ENCODE measurements around the gene ARHGAP22. TPM values are rescaled to one million over a fixed set of nuclear protein-coding genes. Genes with fewer than 3 reads are reported as not detected.
A peak's percentile ranks its signal among the peaks of the same experiment; 100 is the strongest.

The ARHGAP22 gene
- total RNA-seq, 1 experiment from 2014 or later, result 13.5 TPM

DNA sequence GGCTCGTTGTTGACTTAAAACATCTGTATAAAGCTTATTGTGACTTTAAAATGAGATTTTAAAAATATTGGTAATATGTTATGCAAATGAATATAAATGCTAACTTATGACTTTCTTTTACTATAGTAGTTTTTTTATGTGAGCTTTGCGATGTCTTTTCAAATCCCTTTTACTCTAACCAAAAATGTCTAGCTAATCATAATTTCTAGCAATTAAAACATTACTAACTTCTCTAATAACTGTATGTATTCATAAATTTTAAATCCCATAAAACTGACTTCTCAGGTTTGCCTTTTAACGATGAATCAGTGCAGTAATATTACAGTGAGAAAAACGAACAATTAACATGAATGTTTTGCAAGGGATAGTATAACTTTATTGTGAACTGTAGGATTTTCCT, 185.2 kb downstream of the ARHGAP22 start:
- intact Hi-C loops (cut with micrococcal nuclease; ENCODE audit: unreplicated experiment), result no loop called here
- Histone ChIP-seq H3K4me3 (ENCODE audit: low read depth, low read length) (no peak overlapping the region), H3K36me3 (ENCODE audit: control insufficient read depth, insufficient read depth, low read length) (no peaks in the 10 kb centered on the region), H3K4me1 (peaks cover 34% of the 10 kb centered on the region), H3K9me3 (no peaks in the 10 kb centered on the region), H3K27me3 (replicated peaks; ENCODE audit: control insufficient read depth, insufficient read depth, low read length) (no peaks in the 10 kb centered on the region)
- POLR2A ChIA-PET, result no interaction called here
- no peaks in the 10 kb centered on the region for H3K36me3 Mint-ChIP-seq (ENCODE audit: insufficient read depth, unreplicated experiment)
- no peaks in the 10 kb centered on the region for H3K9me3 Mint-ChIP-seq (ENCODE audit: unreplicated experiment)
- TF ChIP-seq, protein P1, sequence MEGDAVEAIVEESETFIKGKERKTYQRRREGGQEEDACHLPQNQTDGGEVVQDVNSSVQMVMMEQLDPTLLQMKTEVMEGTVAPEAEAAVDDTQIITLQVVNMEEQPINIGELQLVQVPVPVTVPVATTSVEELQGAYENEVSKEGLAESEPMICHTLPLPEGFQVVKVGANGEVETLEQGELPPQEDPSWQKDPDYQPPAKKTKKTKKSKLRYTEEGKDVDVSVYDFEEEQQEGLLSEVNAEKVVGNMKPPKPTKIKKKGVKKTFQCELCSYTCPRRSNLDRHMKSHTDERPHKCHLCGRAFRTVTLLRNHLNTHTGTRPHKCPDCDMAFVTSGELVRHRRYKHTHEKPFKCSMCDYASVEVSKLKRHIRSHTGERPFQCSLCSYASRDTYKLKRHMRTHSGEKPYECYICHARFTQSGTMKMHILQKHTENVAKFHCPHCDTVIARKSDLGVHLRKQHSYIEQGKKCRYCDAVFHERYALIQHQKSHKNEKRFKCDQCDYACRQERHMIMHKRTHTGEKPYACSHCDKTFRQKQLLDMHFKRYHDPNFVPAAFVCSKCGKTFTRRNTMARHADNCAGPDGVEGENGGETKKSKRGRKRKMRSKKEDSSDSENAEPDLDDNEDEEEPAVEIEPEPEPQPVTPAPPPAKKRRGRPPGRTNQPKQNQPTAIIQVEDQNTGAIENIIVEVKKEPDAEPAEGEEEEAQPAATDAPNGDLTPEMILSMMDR (IDR thresholded peaks at IDR 0.05; ENCODE audit: insufficient read depth in 1 of 2, low read depth in 1 of 2, low read length in 1 of 2, severe bottlenecking in 1 of 2, unreplicated experiment in 1 of 2), result no peak
- no peak overlapping the region for H3K27ac Mint-ChIP-seq (ENCODE audit: unreplicated experiment)
- CTCF ChIA-PET, result interaction anchor here (1.3 kb wide), 1 partner anchor 50 kb away, joined by 4 read pairs; no protein-coding TSS in a partner anchor
- BruUV-seq (replicated peaks), result no TSS peak
- H3K4me1 Mint-ChIP-seq (ENCODE audit: low read depth, unreplicated experiment), result peaks cover 31% of the 10 kb centered on the region
- no peak overlapping the region for H3K4me3 Mint-ChIP-seq (ENCODE audit: unreplicated experiment)
- no peaks in the 10 kb centered on the region for H3K27me3 Mint-ChIP-seq (ENCODE audit: insufficient read depth, unreplicated experiment)
- no peak for DNase-seq

DNA sequence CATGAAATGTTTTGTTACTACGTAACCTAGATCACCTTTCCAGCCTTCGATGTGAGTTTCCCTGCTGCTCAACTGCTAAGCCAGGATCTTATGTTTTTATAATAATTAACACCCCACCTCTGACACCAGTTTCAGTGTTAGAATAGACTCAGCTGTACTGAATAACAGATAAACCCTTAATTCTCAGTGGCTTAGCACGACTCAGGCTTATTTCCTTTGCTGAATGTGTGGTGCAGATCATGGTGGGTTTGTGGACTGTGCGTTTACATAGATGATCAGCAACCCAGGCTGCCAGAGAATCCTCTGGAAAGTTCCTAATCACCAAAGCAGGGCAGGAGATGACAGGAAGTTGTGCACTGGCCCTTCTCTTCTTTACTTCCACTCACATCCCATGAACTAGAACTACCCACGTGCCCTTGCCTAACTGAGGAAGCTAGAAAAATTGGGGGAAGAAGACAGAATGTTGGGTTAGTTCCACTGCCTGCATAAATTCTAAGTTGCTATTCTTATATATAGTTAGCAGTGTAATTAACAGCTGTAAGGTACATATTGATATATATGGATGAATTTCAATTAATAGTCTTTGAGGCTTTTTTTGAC, 186.6 kb downstream of the ARHGAP22 start:
- TF ChIP-seq, protein P1 (IDR thresholded peaks at IDR 0.05; ENCODE audit: insufficient read depth in 1 of 2, low read depth in 1 of 2, low read length in 1 of 2, severe bottlenecking in 1 of 2, unreplicated experiment in 1 of 2), result no peak
- CTCF ChIA-PET, result interaction anchor here (0.7 to 1.8 kb wide), 4 partner anchors 26 to 88 kb away, joined by 3 to 6 read pairs (median 4); no protein-coding TSS in a partner anchor
- peaks cover 2% of the 10 kb centered on the region for H3K36me3 Mint-ChIP-seq (ENCODE audit: insufficient read depth, unreplicated experiment)
- H3K9me3 Mint-ChIP-seq (ENCODE audit: unreplicated experiment), result no peaks in the 10 kb centered on the region
- Histone ChIP-seq H3K4me1 (peaks cover 34% of the 10 kb centered on the region), H3K27me3 (replicated peaks; ENCODE audit: control insufficient read depth, insufficient read depth, low read length) (no peaks in the 10 kb centered on the region), H3K9me3 (no peaks in the 10 kb centered on the region), H3K4me3 (ENCODE audit: low read depth, low read length) (no peak overlapping the region), H3K36me3 (ENCODE audit: control insufficient read depth, insufficient read depth, low read length) (no peaks in the 10 kb centered on the region)
- DNase-seq, result no peak
- H3K4me1 Mint-ChIP-seq (ENCODE audit: low read depth, unreplicated experiment), result peaks cover 28% of the 10 kb centered on the region
- POLR2A ChIA-PET, result no interaction called here
- H3K4me3 Mint-ChIP-seq (ENCODE audit: unreplicated experiment), result no peak overlapping the region
- peak overlapping the region; percentile 7 for H3K27ac Mint-ChIP-seq (ENCODE audit: unreplicated experiment)
- H3K27me3 Mint-ChIP-seq (ENCODE audit: insufficient read depth, unreplicated experiment), result no peaks in the 10 kb centered on the region
- intact Hi-C loops (cut with micrococcal nuclease; ENCODE audit: unreplicated experiment), result no loop called here
- BruUV-seq (replicated peaks), result no TSS peak

DNA sequence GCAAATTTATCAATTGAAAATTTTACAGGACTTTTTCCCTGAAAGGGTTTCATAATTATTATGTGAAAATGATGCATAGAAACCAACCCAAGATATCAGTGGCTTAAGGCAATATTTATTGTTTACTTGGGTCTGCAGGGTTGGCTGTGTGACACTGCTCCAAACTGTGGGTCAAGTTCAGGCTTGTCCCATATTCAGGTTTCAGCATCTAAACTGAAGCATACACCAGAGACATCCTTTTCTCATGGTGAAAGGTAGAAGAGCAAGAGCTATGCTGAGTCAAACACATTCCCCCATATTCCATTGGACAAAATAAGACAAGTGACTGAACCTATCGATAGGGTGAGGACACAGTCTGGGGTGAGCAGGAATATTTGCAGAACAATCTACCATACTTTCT, 187.5 kb downstream of the ARHGAP22 start:
- Mint-ChIP-seq H3K27ac (ENCODE audit: unreplicated experiment) (peak overlapping the region; percentile 29), H3K27me3 (ENCODE audit: insufficient read depth, unreplicated experiment) (no peaks in the 10 kb centered on the region), H3K4me3 (ENCODE audit: unreplicated experiment) (no peak overlapping the region), H3K36me3 (ENCODE audit: insufficient read depth, unreplicated experiment) (peaks cover 10% of the 10 kb centered on the region), H3K4me1 (ENCODE audit: low read depth, unreplicated experiment) (peaks cover 28% of the 10 kb centered on the region), H3K9me3 (ENCODE audit: unreplicated experiment) (peaks cover 9% of the 10 kb centered on the region)
- BruUV-seq (replicated peaks), result no TSS peak
- Histone ChIP-seq H3K36me3 (ENCODE audit: control insufficient read depth, insufficient read depth, low read length) (no peaks in the 10 kb centered on the region), H3K4me3 (ENCODE audit: low read depth, low read length) (no peak overlapping the region), H3K27me3 (replicated peaks; ENCODE audit: control insufficient read depth, insufficient read depth, low read length) (no peaks in the 10 kb centered on the region), H3K9me3 (peaks cover 5% of the 10 kb centered on the region; the same call in 1 of the 2 replicates), H3K4me1 (peaks cover 34% of the 10 kb centered on the region)
- CTCF ChIA-PET, result interaction anchor here (0.7 to 1.8 kb wide), 5 partner anchors 27 to 239 kb away, joined by 3 to 8 read pairs (median 6); no protein-coding TSS in a partner anchor
- intact Hi-C loops (cut with micrococcal nuclease; ENCODE audit: unreplicated experiment), result loop anchor here (1.0 to 2.0 kb wide), 4 partner anchors 22 to 88 kb away; no protein-coding TSS in a partner anchor
- POLR2A ChIA-PET, result no interaction called here
- TF ChIP-seq, protein P1 (IDR thresholded peaks at IDR 0.05; ENCODE audit: insufficient read depth in 1 of 2, low read depth in 1 of 2, low read length in 1 of 2, severe bottlenecking in 1 of 2, unreplicated experiment in 1 of 2), result no peak
- DNase-seq, result no peak

Measured in Caco-2 (cell line).